Mucosa of descending colon (tissue), 3 donors: ENCODE measurements around the gene AMY1C. TPM values are rescaled to one million over a fixed set of nuclear protein-coding genes. Genes with fewer than 3 reads are reported as not detected.
"Not testable (repeated sequence)": the region's sequence is repeated elsewhere in the genome, so short reads cannot be mapped to it uniquely, and the experiment has no call there.

ENCODE experiments used
- ATAC-seq: fragments of 200-7000 bp; cut with Tn5 transposase; one replicate; pipeline ENCODE4 v1.9.1; 2020; ENCODE audit warnings: mild to moderate bottlenecking, moderate library complexity
- DNase-seq, 3 donors: peaks; one replicate each; pipeline ENCODE4 v3.0.0-alpha.2; 2020
- H3K36me3 ChIP-seq: fragments of 200-600 bp; one replicate; pipeline ENCODE4 v1.8.0; 2021; ENCODE audit warnings: low read depth, mild to moderate bottlenecking
- H3K4me1 ChIP-seq: fragments of 200-600 bp; one replicate; pipeline ENCODE4 v1.8.0; 2021; ENCODE audit warnings: low read depth, mild to moderate bottlenecking
- H3K4me3 ChIP-seq: fragments of 200-600 bp; one replicate; pipeline ENCODE4 v1.8.0; 2021; ENCODE audit warnings: mild to moderate bottlenecking
- H3K9me3 ChIP-seq: fragments of 200-600 bp; one replicate; pipeline ENCODE4 v1.8.0; 2021; ENCODE audit warnings: mild to moderate bottlenecking
- intact Hi-C, 2 donors: fragments of 100-400 bp; cut with DNase I in 1 of 2; cut with micrococcal nuclease in 1 of 2; formaldehyde crosslinking; loops; one replicate each; pipeline versions ENCODE4 v1.11.0 to v1.11.1; 2022; cut with DNase I, micrococcal nuclease
- long read RNA-seq, 2 donors: library from polyadenylated mRNA; unstranded; transcript quantifications; one replicate each; pipeline ENCODE4 v2.0.0, GENCODE V29; 2019 to 2021
- total RNA-seq, 3 donors: library from RNA; stranded (reverse); fragmentation: NEBNext Ultra II Directional in 2 of 3; extraction: Animal tissue kit (Norgen Biotek cat#: 25700) in 2 of 3; gene quantifications; one replicate each; pipeline versions ENCODE4 v1.2.1 to v1.2.4, GENCODE V29; 2021 to 2023
- donor health status: DM: no; HTN: no; CAD: no; lungs with moderate emphysema.
- donor health status: DM: no; HTN: no; CAD: no.
- donor health status: DM: no; HTN: yes; CAD: no.

The AMY1C gene
- not detected for total RNA-seq
- long read RNA-seq, donor 1: 0 reads
- long read RNA-seq, donor 2: 0 reads

GRCh38 chr1:103749598-103749997, at the start of gene AMY1C:
Gene AMY1C (plus strand): TSS chr1:103749898. CDS start chr1:103750470, 572 bp downstream.
- H3K36me3 ChIP-seq, intact Hi-C loops, H3K9me3 ChIP-seq, DNase-seq, H3K4me3 ChIP-seq, ATAC-seq, H3K4me1 ChIP-seq: not testable (repeated sequence)

- H3K9me3 ChIP-seq, H3K4me1 ChIP-seq, H3K36me3 ChIP-seq, intact Hi-C loops, DNase-seq, ATAC-seq, H3K4me3 ChIP-seq: not testable (repeated sequence)
Measured at GRCh38 chr1:103700669-103701068, 49.0 kb upstream of the AMY1C start.

DNA sequence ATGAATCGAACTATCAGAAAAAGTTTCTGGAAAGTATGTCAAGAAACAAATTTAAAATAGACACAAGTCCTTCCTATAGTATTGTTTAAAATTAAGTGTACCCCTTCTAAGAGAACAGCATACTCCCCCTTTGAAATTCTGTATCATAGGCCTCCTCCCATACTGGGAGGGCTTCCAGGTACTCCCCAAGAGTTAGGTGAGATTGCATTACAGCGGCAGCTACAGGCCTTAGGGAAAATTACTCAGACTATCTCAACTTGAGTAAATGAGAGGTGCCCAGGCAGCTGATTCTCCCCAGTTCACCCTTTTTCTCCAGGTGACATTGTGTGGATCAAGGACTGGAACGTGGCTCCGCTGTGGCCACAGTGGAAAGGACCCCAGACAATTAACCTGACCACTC, 48.4 kb upstream of the AMY1C start:
- H3K4me1 ChIP-seq, intact Hi-C loops, DNase-seq, ATAC-seq, H3K4me3 ChIP-seq, H3K36me3 ChIP-seq, H3K9me3 ChIP-seq: not testable (repeated sequence)

- H3K9me3 ChIP-seq, ATAC-seq, H3K36me3 ChIP-seq, intact Hi-C loops, H3K4me1 ChIP-seq, DNase-seq, H3K4me3 ChIP-seq: not testable (repeated sequence)
Measured at GRCh38 chr1:103707670-103708069, 42.0 kb upstream of the AMY1C start.

DNA sequence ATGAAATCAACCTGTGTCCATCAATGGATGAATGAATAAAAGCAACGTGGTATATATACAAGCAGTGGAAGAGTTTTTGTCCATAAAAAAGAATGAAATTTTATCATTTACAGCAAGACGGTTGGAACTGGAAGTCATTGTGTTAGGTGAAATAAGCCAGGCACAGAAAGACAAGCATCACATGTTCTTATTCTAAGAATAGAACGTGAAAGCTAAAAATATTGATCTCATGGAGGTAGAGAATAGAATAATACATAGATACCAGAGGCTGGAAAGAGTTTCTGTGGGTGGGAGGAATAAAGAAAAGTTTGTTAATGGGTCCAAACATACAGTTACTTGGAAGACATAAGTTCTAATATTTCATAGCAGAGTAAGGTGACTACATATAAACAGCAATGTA, 39.3 kb upstream of the AMY1C start:
- H3K36me3 ChIP-seq, H3K9me3 ChIP-seq, intact Hi-C loops, ATAC-seq, DNase-seq, H3K4me3 ChIP-seq, H3K4me1 ChIP-seq: not testable (repeated sequence)

DNA sequence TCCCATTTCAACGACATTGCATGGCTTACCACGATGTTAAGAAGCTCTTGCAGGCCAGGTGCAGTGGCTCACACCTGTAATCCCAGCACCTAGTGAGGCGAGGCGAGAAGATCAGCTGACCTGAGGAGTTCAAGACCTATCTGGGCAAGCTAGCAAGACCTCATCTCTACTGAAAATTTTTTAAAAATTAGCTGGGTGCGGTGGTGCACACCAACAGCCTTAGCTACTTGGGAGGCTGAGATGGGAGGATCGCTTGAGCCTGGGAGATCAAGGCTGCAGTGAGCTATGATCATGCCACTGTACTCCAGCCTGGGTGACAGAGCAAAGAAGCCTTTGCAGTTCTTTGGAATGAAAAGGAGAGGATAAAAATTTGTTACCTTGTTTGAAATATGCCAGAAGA, 32.3 kb upstream of the AMY1C start:
- H3K9me3 ChIP-seq, intact Hi-C loops, H3K4me1 ChIP-seq, DNase-seq, ATAC-seq, H3K36me3 ChIP-seq, H3K4me3 ChIP-seq: not testable (repeated sequence)

DNA sequence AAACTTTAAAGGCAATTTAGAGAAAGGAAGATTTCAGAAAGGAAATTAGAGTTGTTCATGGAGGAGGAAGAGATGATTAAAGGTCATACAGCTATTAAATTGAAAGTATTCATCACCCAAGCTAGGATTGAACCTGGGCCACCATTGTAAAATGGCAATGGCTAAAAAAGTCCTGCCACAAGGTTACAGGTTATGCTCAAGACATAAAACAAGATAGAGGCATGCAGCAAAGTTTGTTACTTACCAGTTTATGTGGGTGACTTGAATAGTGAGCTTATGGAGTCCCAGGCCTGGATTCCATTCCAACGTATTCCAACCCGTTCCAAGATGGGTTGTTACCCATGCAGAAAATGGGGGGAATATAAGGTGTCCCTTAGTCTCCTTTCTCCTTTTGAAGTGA, 28.2 kb upstream of the AMY1C start:
- H3K4me1 ChIP-seq, intact Hi-C loops, DNase-seq, H3K9me3 ChIP-seq, H3K36me3 ChIP-seq, ATAC-seq, H3K4me3 ChIP-seq: not testable (repeated sequence)

DNA sequence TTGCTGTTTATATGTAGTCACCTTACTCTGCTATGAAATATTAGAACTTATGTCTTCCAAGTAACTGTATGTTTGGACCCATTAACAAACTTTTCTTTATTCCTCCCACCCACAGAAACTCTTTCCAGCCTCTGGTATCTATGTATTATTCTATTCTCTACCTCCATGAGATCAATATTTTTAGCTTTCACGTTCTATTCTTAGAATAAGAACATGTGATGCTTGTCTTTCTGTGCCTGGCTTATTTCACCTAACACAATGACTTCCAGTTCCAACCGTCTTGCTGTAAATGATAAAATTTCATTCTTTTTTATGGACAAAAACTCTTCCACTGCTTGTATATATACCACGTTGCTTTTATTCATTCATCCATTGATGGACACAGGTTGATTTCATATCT, 14.4 kb upstream of the AMY1C start:
- intact Hi-C loops: not testable (repeated sequence)

DNA sequence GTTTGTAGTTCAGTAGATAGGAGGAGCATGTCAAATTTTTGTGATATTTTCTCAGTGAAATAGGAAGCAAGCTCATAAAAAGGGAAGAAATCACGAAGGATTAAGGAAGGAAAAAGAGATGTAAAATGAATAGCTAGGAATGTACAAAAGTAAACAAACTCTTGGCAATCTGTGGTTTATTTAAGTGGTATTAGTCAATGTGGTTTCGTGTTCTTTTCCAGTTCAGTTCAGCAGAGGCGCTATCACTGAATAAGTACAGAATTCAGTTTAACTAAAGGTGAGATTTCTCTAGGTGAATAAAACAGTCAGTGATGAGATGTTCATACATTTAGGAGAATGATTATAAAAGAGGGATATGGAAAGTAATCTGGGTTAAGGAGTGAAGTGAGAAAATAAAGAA, 11.7 kb upstream of the AMY1C start:
- intact Hi-C loops, H3K36me3 ChIP-seq, H3K9me3 ChIP-seq, ATAC-seq, H3K4me3 ChIP-seq, DNase-seq, H3K4me1 ChIP-seq: not testable (repeated sequence)

More for the DNA sequence above, 14.4 kb upstream of the AMY1C start:
- H3K9me3 ChIP-seq, ATAC-seq, H3K4me3 ChIP-seq, H3K36me3 ChIP-seq, DNase-seq, H3K4me1 ChIP-seq: not testable (repeated sequence)

- ATAC-seq, intact Hi-C loops: not testable (repeated sequence)
Measured at GRCh38 chr1:103744449-103744848, 5.2 kb upstream of the AMY1C start.

DNA sequence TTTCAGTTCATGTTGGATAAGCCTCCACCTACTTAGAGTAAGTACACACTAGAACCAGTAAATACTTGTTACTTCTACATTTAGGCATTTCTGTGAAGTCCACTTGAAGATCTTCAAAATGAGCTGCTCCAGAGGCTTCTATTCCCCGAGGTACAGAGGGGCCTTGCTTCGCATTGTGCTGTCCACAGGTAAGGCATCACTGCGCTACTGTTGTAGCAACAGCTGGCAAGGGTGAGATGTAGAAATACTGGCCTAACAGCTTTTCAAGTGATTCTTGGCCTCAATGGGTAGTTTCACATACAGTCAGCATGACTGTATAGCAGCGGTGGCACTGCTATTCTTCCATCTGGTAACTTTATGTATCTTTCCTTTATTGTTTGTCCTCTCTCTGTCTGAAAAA, 4.7 kb upstream of the AMY1C start:
- H3K4me1 ChIP-seq, H3K36me3 ChIP-seq, H3K4me3 ChIP-seq, ATAC-seq, intact Hi-C loops, H3K9me3 ChIP-seq, DNase-seq: not testable (repeated sequence)

More at GRCh38 chr1:103744449-103744848, 5.2 kb upstream of the AMY1C start:
- H3K36me3 ChIP-seq, DNase-seq, H3K4me3 ChIP-seq, H3K9me3 ChIP-seq, H3K4me1 ChIP-seq: not testable (repeated sequence)

- ATAC-seq, DNase-seq, H3K4me3 ChIP-seq, intact Hi-C loops, H3K36me3 ChIP-seq, H3K9me3 ChIP-seq, H3K4me1 ChIP-seq: not testable (repeated sequence)
Measured at GRCh38 chr1:103748273-103748672, 1.4 kb upstream of the AMY1C start.
